A549 treated with CORT108297 at 1 μM for 4 hours (cell line): ENCODE results near the gene BBOF1. TPM values are rescaled to one million over a fixed set of nuclear protein-coding genes. Genes with fewer than 3 reads are reported as not detected.

Source experiments
- total RNA-seq: library from RNA; stranded (reverse); fragments of 200-300 nt; extraction: Qiagen RNA extraction; gene quantifications from 5 replicates; pipeline ENCODE4 v1.2.3, GENCODE V29; 2022

Gene BBOF1, protein sequence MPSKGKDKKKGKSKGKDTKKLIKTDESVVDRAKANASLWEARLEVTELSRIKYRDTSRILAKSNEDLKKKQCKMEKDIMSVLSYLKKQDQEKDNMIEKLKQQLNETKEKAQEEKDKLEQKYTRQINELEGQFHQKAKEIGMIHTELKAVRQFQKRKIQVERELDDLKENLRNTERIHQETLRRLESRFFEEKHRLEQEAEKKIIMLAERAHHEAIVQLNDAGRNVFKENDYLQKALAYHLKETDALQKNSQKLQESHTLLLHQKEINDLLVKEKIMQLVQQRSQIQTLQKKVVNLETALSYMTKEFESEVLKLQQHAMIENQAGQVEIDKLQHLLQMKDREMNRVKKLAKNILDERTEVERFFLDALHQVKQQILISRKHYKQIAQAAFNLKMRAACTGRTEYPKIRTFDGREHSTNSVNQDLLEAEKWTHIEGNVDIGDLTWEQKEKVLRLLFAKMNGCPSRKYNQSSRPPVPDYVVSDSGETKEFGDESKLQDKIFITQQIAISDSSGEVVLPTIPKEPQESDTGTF
- 2.7 to 5.4 TPM (median 2.9 TPM) in 5 replicates for total RNA-seq

DNA sequence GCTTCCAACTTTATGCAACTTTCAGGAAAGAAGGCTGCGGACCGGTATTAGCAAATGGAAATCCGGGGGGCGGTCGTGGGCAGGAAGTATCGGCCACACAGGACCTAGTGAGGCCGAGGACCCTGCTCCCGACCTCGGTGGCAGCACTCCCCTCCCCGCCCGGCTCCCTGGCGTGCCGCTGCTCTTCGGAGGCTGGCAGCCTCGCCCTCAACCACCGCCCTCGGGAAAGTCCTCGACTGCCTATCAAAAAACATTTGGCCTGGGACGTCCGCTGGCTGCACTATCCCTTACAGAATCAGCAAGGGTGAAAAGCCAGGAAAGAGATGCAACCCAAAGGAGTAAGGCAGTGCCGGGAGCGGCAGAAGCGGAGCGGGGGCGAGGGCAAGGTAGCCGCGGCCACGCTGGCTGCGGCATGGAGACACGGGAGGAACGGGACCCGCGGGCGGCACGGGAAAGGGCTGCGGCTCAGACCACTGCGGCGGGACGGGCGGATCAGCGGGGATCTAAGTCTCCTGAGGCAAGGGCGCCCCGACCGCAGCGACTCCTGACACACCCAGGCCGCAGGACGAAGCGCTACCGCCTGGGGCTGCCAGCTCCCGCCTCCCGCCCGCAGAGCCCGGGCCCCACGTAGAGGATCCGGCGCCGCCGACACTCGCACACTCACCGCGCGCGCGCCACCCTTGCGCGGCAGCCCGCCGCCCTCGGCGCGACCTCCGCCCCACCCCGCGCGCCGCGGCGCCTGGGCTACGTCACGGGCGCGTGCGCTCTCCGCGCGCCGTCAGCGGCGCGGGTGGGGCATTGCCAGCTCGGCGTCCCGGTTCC, at the start of gene BBOF1, which contains the start of gene ENTPD5:
TSS of gene BBOF1 (plus strand) at position 764 of the 822 bp plus-strand sequence. CDS start 130 bp downstream, outside the sequence.
TSS of gene ENTPD5 (minus strand) at position 703 of the 822 bp plus-strand sequence. CDS start 31,186 bp downstream, outside the sequence.

DNA sequence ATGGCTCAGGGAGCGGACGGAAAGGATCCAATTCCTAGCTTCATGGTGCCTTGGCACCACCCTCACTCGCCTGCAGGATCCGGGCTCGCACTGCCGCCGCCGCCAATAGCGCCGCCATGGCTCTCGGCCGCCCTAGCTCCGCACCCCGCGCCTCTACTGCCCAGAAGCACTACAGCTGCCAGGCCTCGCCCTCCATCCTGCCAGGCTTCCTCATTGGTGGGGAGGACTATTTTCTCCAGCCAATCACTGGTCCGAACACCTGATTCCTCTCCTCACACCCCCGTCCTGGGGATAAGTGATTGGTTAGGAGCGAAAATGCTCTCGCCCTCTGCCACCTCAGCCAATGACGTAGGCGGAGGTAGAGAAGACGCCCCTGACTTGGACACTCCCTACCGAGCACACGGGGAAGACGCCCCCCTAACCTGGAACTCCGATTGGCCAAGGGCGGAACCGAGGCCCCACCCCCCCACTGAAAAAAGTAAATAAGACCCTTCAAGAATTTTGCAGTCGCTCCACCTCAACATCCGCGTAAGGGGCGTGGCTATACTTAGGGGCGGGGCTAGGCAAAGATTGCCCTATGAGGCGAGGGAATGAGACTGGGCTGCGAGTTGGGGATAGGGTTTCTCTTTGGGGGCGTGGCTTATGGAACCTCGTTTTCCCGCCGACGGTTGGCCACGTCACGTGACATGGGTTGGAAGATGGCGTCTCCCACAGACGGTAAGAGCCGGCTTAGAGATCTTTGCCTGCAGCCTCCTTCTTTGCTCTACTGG, 65.3 kb downstream of the BBOF1 start, which contains the start of the genes ALDH6A1 and LIN52:
TSS of gene ALDH6A1 (minus strand) at position 177 of the 770 bp plus-strand sequence. CDS start at position 118, 59 bp downstream.
TSS of gene LIN52 (plus strand) at position 680 of the 770 bp plus-strand sequence. CDS start at position 699, 19 bp downstream.

Other genes starting within 250 kb of the BBOF1 start
- 7.8 to 11.0 TPM (median 8.1 TPM) in 5 replicates for gene PTGR2, start 167.5 kb upstream of the BBOF1 start, total RNA-seq
- gene ZNF410, start 132.5 kb upstream of the BBOF1 start, total RNA-seq = 40.4 to 57.3 TPM (median 42.4 TPM) in 5 replicates
- 1.5 to 2.0 TPM (median 1.7 TPM) in 5 replicates for gene FAM161B, start 69.3 kb upstream of the BBOF1 start, total RNA-seq
- gene COQ6, start 69.0 kb upstream of the BBOF1 start, total RNA-seq = 26.2 to 29.2 TPM (median 27.5 TPM) in 5 replicates
- gene ENTPD5, start 61 bp upstream of the BBOF1 start, total RNA-seq = 5.5 to 7.3 TPM (median 6.4 TPM) in 5 replicates
- 1.9 to 2.7 TPM (median 2.4 TPM) in 5 replicates for gene ALDH6A1, start 65.1 kb downstream of the BBOF1 start, total RNA-seq
- 3.9 to 6.6 TPM (median 4.7 TPM) in 5 replicates for gene LIN52, start 65.6 kb downstream of the BBOF1 start, total RNA-seq
- gene VSX2, start 220.1 kb downstream of the BBOF1 start, total RNA-seq = not detected in 5 replicates